ENCODE measurements around the gene RUNX3. TPM values are rescaled to one million over a fixed set of nuclear protein-coding genes. Genes with fewer than 3 reads are reported as not detected.

Gene RUNX3
- total RNA-seq, 1 experiment from 2014 or later: 1.1 TPM

- ChIA-PET POLR2A (no interaction called here), CTCF (no interaction called here)
- Mint-ChIP-seq H3K27me3 (ENCODE audit: insufficient read depth, unreplicated experiment) (no peaks in the 10 kb centered on the region), H3K4me3 (ENCODE audit: unreplicated experiment) (no peak overlapping the region), H3K27ac (ENCODE audit: unreplicated experiment) (no peak overlapping the region), H3K36me3 (ENCODE audit: insufficient read depth, unreplicated experiment) (no peaks in the 10 kb centered on the region), H3K4me1 (ENCODE audit: low read depth, unreplicated experiment) (no peaks in the 10 kb centered on the region), H3K9me3 (ENCODE audit: unreplicated experiment) (no peaks in the 10 kb centered on the region)
- Histone ChIP-seq H3K4me3 (ENCODE audit: low read depth, low read length) (no peak overlapping the region), H3K36me3 (ENCODE audit: control insufficient read depth, insufficient read depth, low read length) (no peaks in the 10 kb centered on the region), H3K4me1 (no peaks in the 10 kb centered on the region), H3K9me3 (no peaks in the 10 kb centered on the region), H3K27me3 (replicated peaks; ENCODE audit: control insufficient read depth, insufficient read depth, low read length) (no peaks in the 10 kb centered on the region)
- intact Hi-C loops (cut with micrococcal nuclease; ENCODE audit: unreplicated experiment): no loop called here
- no TSS peak for BruUV-seq (replicated peaks)
- no peak for TF ChIP-seq CTCF (IDR thresholded peaks at IDR 0.05; ENCODE audit: insufficient read depth in 1 of 2, low read depth in 1 of 2, low read length in 1 of 2, severe bottlenecking in 1 of 2, unreplicated experiment in 1 of 2)
- DNase-seq: no peak
Observed at GRCh38 chr1:24903011-24903461, 27.0 kb downstream of the RUNX3 start.

- Histone ChIP-seq H3K4me1 (no peaks in the 10 kb centered on the region), H3K9me3 (no peaks in the 10 kb centered on the region), H3K36me3 (ENCODE audit: control insufficient read depth, insufficient read depth, low read length) (no peaks in the 10 kb centered on the region), H3K4me3 (ENCODE audit: low read depth, low read length) (no peak overlapping the region), H3K27me3 (replicated peaks; ENCODE audit: control insufficient read depth, insufficient read depth, low read length) (no peaks in the 10 kb centered on the region)
- no peaks in the 10 kb centered on the region for H3K4me1 Mint-ChIP-seq (ENCODE audit: low read depth, unreplicated experiment)
- DNase-seq: no peak
- TF ChIP-seq CTCF (IDR thresholded peaks at IDR 0.05; ENCODE audit: insufficient read depth in 1 of 2, low read depth in 1 of 2, low read length in 1 of 2, severe bottlenecking in 1 of 2, unreplicated experiment in 1 of 2): no peak
- no peak overlapping the region for H3K4me3 Mint-ChIP-seq (ENCODE audit: unreplicated experiment)
- intact Hi-C loops (cut with micrococcal nuclease; ENCODE audit: unreplicated experiment): no loop called here
- POLR2A ChIA-PET: no interaction called here
- H3K36me3 Mint-ChIP-seq (ENCODE audit: insufficient read depth, unreplicated experiment): no peaks in the 10 kb centered on the region
- no peak overlapping the region for H3K27ac Mint-ChIP-seq (ENCODE audit: unreplicated experiment)
- H3K9me3 Mint-ChIP-seq (ENCODE audit: unreplicated experiment): no peaks in the 10 kb centered on the region
- no peaks in the 10 kb centered on the region for H3K27me3 Mint-ChIP-seq (ENCODE audit: insufficient read depth, unreplicated experiment)
- CTCF ChIA-PET: no interaction called here
- no TSS peak for BruUV-seq (replicated peaks)
Observed at GRCh38 chr1:24902471-24902891, 27.6 kb downstream of the RUNX3 start.

- H3K27me3 Mint-ChIP-seq (ENCODE audit: insufficient read depth, unreplicated experiment): no peaks in the 10 kb centered on the region
Observed at GRCh38 chr1:24901791-24902470, 28.1 kb downstream of the RUNX3 start.

More at GRCh38 chr1:24901791-24902470, 28.1 kb downstream of the RUNX3 start:
- DNase-seq: no peak
- intact Hi-C loops (cut with micrococcal nuclease; ENCODE audit: unreplicated experiment): no loop called here
- Histone ChIP-seq H3K4me1 (no peaks in the 10 kb centered on the region), H3K4me3 (ENCODE audit: low read depth, low read length) (no peak overlapping the region), H3K36me3 (ENCODE audit: control insufficient read depth, insufficient read depth, low read length) (no peaks in the 10 kb centered on the region), H3K27me3 (replicated peaks; ENCODE audit: control insufficient read depth, insufficient read depth, low read length) (no peaks in the 10 kb centered on the region), H3K9me3 (no peaks in the 10 kb centered on the region)
- ChIA-PET POLR2A (no interaction called here), CTCF (interaction anchor here (0.6 kb wide), 1 partner anchor 58 kb away, joined by 6 read pairs; no protein-coding TSS in a partner anchor)
- Mint-ChIP-seq H3K27ac (ENCODE audit: unreplicated experiment) (no peak overlapping the region), H3K9me3 (ENCODE audit: unreplicated experiment) (no peaks in the 10 kb centered on the region), H3K4me3 (ENCODE audit: unreplicated experiment) (no peak overlapping the region), H3K4me1 (ENCODE audit: low read depth, unreplicated experiment) (no peaks in the 10 kb centered on the region), H3K36me3 (ENCODE audit: insufficient read depth, unreplicated experiment) (no peaks in the 10 kb centered on the region)
- no peak for TF ChIP-seq CTCF (IDR thresholded peaks at IDR 0.05; ENCODE audit: insufficient read depth in 1 of 2, low read depth in 1 of 2, low read length in 1 of 2, severe bottlenecking in 1 of 2, unreplicated experiment in 1 of 2)
- BruUV-seq (replicated peaks): no TSS peak

Data from Caco-2 (cell line).